GM18526 (cell line): ENCODE measurements around the gene SYNPO2.

Experiments
- POLR2A ChIP-seq: IDR thresholded peaks from 3 replicates; pipeline ENCODE4 v1.6.1; 2011; ENCODE audit not compliant: insufficient read length; ENCODE audit errors: extremely low read depth

The SYNPO2 gene

DNA sequence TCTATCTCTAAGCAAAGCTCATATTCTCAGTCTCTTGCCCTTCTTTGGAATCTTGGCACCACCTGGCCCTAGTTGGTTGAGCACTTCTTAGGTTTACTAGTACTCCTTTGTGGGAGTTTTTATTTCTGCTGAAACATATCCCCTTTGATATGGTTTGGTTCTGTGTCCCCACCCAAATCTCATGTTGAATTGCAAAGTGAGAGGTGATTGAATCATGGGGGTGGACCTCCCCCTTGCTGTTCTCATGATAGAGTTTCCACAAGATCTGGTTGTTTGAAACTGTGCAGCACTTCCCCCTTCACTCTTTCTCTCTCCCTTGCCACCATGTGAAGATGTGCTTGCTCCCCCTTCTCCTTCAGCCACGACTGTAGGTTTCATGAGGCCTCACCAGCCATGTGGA, 22.2 kb upstream of the SYNPO2 start:
- TF ChIP-seq POLR2A: no peak

DNA sequence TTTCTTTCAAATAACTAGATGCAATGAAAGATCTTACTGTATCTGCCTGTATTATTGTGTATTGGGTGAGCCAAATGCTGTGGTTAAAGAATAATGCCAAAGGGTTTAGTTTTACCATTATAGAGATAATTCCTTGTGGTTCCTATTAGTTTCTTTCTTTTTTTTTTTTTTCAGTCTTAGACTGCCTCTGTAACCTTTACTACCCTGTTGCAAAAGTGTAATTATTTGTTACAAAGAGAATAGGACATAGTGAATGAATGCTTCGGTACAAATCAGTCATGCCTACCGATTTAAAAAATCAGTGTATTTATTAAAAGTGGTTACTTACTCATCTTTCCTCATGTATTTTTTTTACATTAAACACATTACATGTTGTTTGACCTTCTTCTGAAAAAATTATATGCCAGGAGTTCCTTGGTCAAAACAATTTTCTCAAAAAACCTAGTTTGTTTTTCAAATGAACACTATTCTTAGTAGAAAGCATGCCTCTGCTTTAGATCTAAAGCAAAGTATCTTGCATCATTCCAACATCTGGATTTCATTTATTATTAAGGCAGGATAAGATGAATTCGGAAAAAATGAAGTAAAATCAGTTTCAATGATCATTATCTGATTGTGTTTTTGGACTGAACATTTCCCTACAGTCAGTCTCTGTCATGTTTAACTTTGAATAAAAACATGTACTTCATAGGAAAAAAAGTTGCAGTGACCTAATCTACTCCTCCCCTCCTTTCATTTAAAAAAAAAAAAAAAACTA, 21.2 kb upstream of the SYNPO2 start:
- no peak for TF ChIP-seq POLR2A

DNA sequence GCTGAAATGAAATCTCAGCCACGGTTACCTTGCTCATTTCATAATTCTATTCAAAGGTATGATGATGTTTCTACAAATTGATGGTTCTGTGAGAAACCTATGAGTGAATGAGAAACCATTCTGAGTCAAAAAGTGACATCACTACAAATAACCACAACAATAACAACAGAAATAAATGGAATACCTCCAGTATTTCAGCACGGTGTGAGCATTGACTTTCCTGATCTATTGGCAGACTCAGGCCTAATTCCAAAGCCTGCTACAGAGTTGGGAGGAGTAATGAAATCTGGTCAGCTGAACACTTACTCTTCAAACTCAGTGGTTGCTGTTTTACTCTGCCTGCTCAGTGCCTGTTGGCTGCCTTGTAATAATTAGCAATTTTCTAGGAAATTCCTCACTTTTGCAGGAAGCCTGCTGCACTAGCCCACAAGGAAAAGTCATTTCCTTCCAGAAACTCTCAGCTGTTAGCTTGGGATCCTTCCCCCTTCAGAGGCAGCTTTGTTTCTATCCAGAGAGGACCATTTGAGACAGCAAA, 18.8 kb upstream of the SYNPO2 start:
- TF ChIP-seq POLR2A: no peak

DNA sequence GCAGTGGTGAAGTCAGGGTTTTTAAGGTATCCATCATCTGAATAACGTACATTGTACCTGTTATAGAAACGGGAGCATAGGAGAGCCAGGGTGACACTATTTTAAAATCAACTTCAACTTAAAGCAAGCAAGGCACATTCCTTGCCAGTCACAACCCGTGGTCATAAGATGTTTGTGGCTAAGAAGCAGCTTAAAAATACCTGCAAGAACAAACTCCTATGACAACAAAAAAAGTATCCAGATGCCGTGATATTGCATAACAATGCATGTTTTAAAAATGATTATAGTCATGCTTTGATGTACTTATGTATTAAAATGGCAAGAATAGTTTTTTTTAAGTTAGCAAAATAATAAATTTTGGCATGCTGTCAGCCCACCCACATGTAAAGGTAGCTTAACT, 16.5 kb upstream of the SYNPO2 start:
- no peak for TF ChIP-seq POLR2A

DNA sequence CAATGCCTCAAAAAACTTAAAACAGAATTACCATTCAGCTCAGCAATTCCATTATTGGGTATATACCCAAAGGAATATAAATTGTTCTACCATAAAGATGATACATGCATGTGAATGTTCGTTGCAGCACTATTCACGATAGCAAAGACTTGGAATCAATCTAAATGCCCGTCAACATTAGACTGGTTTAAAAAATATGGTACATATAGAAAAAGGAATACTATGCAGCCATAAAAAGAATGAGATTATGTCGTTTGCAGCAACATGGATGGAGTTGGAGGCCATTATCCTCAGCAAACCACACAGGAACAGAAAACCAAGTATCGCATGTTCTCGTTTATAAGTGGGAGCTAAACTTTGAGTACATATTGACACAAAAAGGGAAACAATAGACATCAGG, 10.9 kb upstream of the SYNPO2 start:
- no peak for TF ChIP-seq POLR2A

DNA sequence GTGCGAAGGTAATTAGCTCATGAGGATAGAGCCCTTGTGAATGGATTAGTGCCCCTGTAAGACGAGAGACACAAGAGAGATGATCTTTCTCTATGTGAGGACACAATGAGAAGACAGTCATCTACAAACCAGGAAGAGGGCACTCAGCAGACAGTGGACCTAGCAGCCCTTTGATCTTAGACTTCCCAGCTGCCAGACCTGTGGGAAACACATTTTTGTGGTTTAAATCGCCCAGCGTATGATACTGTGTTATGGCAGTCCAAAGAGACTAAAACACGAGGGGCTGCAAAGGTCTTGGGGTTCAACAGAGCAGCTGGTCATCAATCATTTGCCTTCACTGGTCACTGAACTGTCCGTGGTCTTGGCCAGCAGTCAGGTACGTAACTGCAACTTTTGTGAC, 9.2 kb upstream of the SYNPO2 start:
- TF ChIP-seq POLR2A: no peak

DNA sequence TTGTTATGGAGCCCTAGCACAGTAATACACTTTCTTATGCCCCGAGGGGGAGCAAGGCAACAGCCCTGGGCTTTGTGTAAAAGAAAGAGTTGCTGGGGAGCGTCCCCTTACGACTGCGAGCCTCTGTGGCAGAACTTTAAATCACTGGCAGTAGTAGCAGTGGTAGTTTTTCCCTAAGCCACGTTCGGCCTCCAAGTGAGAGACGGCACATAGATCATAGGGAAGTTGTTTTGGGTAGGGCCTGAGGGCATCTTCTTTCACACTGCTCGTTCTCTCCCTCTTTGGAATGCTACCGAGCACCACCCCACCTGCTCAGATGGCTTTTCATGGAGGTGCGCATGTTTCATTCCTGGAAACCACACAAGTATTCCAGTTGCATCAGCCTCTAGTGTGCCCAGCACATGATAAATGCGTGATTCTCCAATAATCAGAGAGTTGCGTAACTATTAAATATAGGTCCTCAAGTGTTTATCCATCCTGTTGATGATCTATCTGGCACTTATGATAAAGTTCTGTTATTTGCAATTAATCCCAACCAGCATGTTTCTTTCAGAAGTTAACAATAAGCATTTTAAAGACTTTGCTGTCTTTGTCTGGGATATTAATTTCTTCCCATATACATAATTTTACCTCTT, 7.0 kb upstream of the SYNPO2 start:
- TF ChIP-seq POLR2A: no peak

DNA sequence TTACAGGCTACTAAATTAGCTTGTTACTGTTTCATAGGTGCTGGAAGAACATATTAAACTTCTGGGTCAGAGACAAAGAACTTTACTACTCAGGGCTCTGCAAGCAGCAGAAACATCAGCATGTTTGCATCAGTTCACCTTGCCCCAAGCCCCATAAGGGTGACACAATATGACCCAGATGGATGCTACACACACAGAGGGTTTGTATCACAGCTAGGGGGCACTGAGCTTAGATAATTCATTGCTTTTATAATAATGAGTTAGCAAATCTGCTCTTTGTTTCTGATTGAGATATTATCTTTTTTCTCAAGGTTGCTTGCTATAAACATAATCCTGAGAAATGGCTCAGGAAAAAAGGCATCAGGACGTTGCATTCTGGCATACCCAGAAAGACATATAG, 4.8 kb upstream of the SYNPO2 start:
- no peak for TF ChIP-seq POLR2A

DNA sequence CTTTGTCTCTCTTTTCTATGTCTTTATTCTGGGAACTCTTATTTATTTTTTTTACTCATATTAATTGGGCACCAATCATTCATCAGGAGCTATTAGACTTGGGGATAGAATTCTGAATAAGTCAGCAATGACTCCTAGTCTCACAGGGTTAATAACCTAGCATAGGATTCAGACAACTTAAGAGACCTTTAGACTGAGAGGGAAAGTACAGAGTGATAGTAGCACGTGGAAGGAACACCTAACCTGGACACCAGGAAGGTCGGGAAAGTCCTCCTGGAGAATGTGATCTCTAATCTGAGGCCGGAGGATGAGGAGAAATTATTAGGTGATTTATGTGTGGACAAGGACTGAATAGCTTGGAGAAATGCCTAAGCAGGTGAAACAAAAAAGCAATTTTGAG, 3.9 kb upstream of the SYNPO2 start:
- no peak for TF ChIP-seq POLR2A

DNA sequence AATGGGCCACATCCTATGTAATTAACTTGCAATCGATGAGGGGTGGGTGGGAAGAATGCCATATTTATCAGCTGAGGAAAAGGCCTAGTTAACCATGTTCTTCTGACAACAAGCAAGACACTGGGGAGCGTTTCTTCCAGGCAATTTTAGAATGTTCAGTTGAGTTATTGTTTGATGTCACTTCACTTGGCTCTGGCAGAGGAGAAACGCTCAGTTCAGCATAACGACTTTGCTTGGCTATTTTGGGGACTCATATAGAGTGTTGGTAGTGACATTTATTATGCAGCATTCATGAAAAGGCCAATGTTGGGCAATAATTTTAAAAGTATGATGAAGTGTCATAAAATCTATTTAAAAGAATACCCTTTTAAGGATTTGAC, 648 bp downstream of the SYNPO2 start:
- TF ChIP-seq POLR2A: no peak

DNA sequence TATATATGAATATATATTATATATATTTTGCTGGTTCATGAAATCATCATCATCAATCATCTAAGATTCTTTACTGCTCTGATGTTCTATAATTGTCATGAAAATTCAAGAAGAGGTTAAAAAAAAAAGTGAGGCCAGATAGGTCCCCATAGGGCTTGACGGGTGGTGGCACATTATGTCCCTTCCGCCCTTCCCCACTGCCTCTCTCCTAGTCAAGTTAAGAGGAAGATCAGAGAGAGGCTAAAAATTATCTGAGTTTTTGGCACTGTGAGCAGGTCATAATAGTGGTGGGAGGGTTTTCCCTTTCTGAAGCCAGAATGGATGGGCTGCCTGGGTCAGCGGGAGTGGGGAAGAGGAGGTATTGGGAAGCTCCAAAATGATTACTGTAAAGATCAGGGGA, 5.4 kb downstream of the SYNPO2 start:
- no peak for TF ChIP-seq POLR2A

DNA sequence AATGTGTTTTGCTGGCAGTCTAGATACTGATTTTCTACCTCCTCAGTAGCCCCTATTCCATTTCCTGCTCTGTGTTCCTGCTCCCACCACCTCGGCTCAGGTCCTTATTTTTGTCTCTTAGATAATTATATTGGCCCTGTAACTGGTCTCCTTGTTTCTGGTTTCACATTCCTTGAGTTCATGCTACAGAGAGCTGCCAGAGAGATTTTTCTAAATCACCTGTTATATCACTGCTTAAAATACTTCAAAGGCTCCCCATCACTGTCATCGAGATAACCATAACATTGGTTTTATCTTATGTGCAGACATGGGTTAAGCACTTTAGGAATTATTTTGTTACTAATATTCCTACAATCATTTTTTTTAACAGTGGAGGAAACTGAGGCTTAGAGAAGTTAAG, 9.6 kb downstream of the SYNPO2 start:
- TF ChIP-seq POLR2A: no peak

DNA sequence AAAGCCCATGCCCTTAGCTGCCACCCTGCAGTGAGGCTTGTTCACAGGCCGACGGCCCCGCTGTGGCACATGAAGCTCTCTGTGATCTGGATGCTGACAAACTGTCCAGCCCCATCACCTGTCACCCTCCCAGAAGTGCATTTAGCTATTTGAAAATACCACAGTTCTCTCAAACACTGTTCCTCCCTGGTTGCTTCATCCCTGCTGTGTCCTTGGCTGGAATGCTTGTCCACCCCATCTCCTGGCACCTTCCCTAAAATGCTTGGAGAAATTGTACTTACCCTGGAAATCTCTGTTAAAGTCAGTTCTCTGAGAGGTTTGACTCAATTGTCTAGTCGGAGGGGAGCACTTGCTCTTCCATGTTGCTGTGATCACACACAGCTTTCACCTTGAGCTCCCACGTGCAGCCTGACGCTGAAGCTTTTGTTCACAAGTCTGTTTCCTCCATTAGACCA, 10.1 kb downstream of the SYNPO2 start:
- no peak for TF ChIP-seq POLR2A

DNA sequence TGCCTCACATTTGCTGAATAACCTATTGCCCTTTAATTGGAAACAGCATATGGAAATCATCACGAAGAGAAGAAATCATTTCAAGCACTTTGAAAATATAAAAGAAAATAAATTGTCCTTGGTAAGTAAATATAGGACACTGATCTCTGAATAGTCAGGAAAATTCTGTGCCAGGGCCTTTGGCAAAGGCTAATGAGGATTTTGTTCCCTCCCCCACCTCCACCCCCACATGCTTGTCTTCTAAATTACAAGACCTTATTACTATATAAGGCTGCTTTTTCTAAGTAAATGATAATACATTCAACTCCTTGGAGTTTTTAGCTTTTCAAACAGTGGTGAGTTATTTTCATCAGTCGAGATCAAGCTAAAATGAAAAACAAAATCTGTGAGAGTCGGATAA, 15.8 kb downstream of the SYNPO2 start:
- TF ChIP-seq POLR2A: no peak

DNA sequence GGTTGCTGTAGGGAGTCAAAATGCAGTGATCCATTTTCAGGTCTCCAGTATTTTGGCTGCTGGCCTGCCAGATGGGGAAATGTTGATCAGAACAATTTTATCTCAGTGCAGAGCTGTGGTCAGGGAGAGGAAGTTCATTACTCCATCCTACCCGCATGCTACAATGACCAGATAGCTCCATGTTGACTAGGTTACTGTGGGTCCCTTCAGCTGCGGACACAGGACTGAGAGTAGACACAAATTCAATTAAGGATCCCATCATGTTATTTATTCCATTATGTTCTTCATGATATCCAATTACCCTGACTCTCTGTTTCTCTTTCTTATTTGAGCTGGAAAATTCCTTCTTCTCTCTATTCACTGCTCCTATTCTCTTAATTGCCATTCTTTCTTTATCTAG, 16.3 kb downstream of the SYNPO2 start:
- TF ChIP-seq POLR2A: no peak

DNA sequence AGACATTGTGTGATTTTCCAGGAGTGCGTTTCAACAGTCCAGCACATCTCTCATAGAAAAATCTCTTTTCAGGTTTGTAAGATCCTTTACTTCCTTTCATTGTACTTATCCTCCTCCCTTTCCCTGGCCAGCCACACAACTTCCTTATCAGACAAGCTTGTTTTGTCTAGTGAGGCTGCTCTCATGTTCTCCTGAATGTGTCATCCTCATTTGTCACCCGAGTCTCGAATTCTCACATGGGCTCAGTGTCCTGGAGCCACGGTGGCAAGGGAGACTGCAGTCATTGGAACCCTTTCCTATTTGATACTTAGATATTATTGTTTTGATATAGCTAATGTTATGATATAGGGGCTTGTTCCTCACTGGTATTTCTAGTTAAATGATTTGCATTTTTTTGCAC, 16.9 kb downstream of the SYNPO2 start:
- TF ChIP-seq POLR2A: no peak
